ENCODE data around the gene B4GALT5. TPM values are rescaled to one million over a fixed set of nuclear protein-coding genes. Genes with fewer than 3 reads are reported as not detected.
A peak's percentile ranks its signal among the peaks of the same experiment; 100 is the strongest.
"Not testable (repeated sequence)": the region's sequence is repeated elsewhere in the genome, so short reads cannot be mapped to it uniquely, and the experiment has no call there.

Gene B4GALT5
- total and polyA plus RNA-seq, 7 experiments from 2014 or later, result 0.14 to 23.1 (median 3.6) TPM

DNA sequence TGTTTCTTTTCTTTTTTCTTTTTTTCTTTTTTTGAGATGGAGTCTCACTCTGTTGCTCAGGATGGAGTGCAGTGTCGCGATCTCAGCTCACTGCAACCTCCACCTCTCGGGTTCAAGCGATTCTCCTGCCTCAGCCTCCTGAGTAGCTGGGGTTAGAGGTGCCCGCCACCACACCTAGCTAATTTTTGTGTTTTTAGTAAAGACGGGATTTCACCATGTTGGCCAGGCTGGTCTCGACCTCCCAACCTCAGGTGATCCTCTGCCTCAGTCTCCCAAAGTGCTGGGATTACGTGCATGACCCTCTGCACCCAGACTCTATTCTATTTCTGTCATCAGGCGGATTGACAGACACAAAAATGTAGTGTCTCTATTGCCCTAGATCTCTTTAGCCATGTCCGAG lies 88.7 kb downstream of the B4GALT5 start:
- H3K27ac Mint-ChIP-seq; DNase-seq; H3K36me3 ChIP-seq (ENCODE audit: control insufficient read depth in 2 of 3, insufficient read depth in 3 of 3, low read length in 3 of 3); H3K9me3 ChIP-seq (ENCODE audit: control insufficient read depth in 2 of 3, low read length in 3 of 3); H3K4me3 Mint-ChIP-seq; POLR2A ChIA-PET; H3K4me3 ChIP-seq (ENCODE audit: low read length); H3K27ac ChIP-seq (ENCODE audit: low read depth, low read length); H3K27me3 ChIP-seq (ENCODE audit: control insufficient read depth in 2 of 2, insufficient read depth in 2 of 2, low read length in 2 of 2); ATAC-seq; H3K4me1 ChIP-seq (ENCODE audit: control insufficient read depth in 2 of 2, insufficient read depth in 2 of 2, low read length in 2 of 2): not testable (repeated sequence)
- Mint-ChIP-seq H3K36me3 (peaks cover 0 to 11% (median 6%) of the 10 kb centered on the region in 5 donors), H3K9me3 (peaks cover 2 to 19% (median 6%) of the 10 kb centered on the region in 11 donors), H3K27me3 (peaks cover 4 to 17% (median 6%) of the 10 kb centered on the region in 5 donors), H3K4me1 (peaks cover 0 to 19% (median 0%) of the 10 kb centered on the region in 7 donors)
- intact Hi-C loops (cut with micrococcal nuclease), result loop anchor here in 1 of 2 donors (5.0 kb wide), 1 partner anchor 42 kb away; no protein-coding TSS in a partner anchor
- CTCF ChIA-PET, result interaction anchor here (0.6 kb wide), 1 partner anchor 1056 kb away, joined by 3 read pairs; no protein-coding TSS in a partner anchor

DNA sequence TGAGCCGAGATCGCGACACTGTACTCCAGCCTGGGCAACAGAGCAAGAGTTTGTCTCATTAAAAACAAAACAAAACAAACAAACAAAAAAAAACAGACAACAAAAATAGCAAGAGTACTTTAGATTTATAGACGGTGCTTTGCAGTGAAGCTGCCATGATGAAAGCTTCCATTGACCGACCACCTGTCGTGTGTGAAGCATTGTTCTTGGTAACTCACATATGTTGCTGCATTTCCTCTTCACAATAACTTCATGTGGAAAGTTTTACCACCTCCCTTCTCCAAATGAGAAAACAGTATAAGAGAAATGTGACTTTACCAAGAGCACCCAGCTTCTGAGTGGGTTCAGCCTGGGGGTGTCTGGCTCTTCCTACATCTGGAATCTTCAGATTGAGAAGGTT lies 89.4 kb downstream of the B4GALT5 start:
- H3K36me3 ChIP-seq (ENCODE audit: control insufficient read depth in 2 of 3, insufficient read depth in 3 of 3, low read length in 3 of 3), result no peaks in the 10 kb centered on the region
- no peaks in the 10 kb centered on the region for H3K9me3 ChIP-seq (ENCODE audit: control insufficient read depth in 2 of 3, low read length in 3 of 3)
- intact Hi-C loops (cut with micrococcal nuclease), result loop anchor here in 1 of 2 donors (5.0 kb wide), 1 partner anchor 43 kb away; no protein-coding TSS in a partner anchor
- no peak overlapping the region for H3K27ac ChIP-seq (ENCODE audit: low read depth, low read length)
- ChIA-PET POLR2A (no interaction called here), CTCF (interaction anchor here (0.6 kb wide), 1 partner anchor 1057 kb away, joined by 3 read pairs; no protein-coding TSS in a partner anchor)
- Mint-ChIP-seq H3K9me3 (peaks cover 0 to 19% (median 6%) of the 10 kb centered on the region in 11 donors), H3K27ac (no peak overlapping the region), H3K4me1 (peaks cover 0 to 19% (median 0%) of the 10 kb centered on the region in 7 donors), H3K27me3 (peaks cover 4 to 17% (median 6%) of the 10 kb centered on the region in 5 donors), H3K4me3 (no peak overlapping the region), H3K36me3 (peaks cover 0 to 11% (median 6%) of the 10 kb centered on the region in 5 donors)
- ATAC-seq, result no peak
- no peaks in the 10 kb centered on the region for H3K27me3 ChIP-seq (ENCODE audit: control insufficient read depth in 2 of 2, insufficient read depth in 2 of 2, low read length in 2 of 2)
- H3K4me1 ChIP-seq (ENCODE audit: control insufficient read depth in 2 of 2, insufficient read depth in 2 of 2, low read length in 2 of 2), result peaks cover 0 to 8% of the 10 kb centered on the region in 2 donors
- DNase-seq, result no peak
- no peak overlapping the region for H3K4me3 ChIP-seq (ENCODE audit: low read length)

DNA sequence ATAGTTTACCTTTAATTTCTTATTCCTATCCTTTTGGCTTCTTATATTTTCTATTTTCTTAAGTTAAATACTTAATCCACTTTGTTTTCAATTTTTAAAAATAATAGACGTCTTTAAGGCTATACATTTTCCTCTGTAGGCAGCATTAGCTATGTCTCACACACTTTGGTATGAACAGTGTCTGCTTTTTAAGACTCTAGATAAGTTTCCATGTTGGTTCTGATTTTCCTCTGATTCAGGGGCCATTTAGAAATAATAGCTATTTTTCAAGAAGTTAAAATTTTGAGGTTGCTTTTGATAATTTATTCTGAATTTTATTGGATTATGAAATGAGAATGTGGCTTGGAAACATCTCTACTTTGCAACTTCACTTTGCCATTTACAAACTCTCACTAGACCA lies 91.4 kb downstream of the B4GALT5 start:
- ChIA-PET CTCF (no interaction called here), POLR2A (no interaction called here)
- Mint-ChIP-seq H3K4me3 (no peak overlapping the region), H3K27ac (no peak overlapping the region), H3K36me3 (peaks cover 0 to 11% (median 6%) of the 10 kb centered on the region in 5 donors), H3K9me3 (peaks cover 0 to 15% (median 6%) of the 10 kb centered on the region in 11 donors), H3K27me3 (peaks cover 4 to 17% (median 6%) of the 10 kb centered on the region in 5 donors), H3K4me1 (peaks cover 0 to 16% (median 0%) of the 10 kb centered on the region in 7 donors)
- no peak overlapping the region for H3K4me3 ChIP-seq (ENCODE audit: low read length)
- no peaks in the 10 kb centered on the region for H3K27me3 ChIP-seq (ENCODE audit: control insufficient read depth in 2 of 2, insufficient read depth in 2 of 2, low read length in 2 of 2)
- H3K4me1 ChIP-seq (ENCODE audit: control insufficient read depth in 2 of 2, insufficient read depth in 2 of 2, low read length in 2 of 2), result peaks cover 0 to 8% of the 10 kb centered on the region in 2 donors
- DNase-seq, result no peak
- H3K27ac ChIP-seq (ENCODE audit: low read depth, low read length), result no peak overlapping the region
- intact Hi-C loops (cut with micrococcal nuclease), result loop anchor here in 1 of 2 donors (5.0 kb wide), 1 partner anchor 45 kb away; no protein-coding TSS in a partner anchor
- no peak for ATAC-seq
- H3K36me3 ChIP-seq (ENCODE audit: control insufficient read depth in 2 of 3, insufficient read depth in 3 of 3, low read length in 3 of 3), result no peaks in the 10 kb centered on the region
- no peaks in the 10 kb centered on the region for H3K9me3 ChIP-seq (ENCODE audit: control insufficient read depth in 2 of 3, low read length in 3 of 3)

DNA sequence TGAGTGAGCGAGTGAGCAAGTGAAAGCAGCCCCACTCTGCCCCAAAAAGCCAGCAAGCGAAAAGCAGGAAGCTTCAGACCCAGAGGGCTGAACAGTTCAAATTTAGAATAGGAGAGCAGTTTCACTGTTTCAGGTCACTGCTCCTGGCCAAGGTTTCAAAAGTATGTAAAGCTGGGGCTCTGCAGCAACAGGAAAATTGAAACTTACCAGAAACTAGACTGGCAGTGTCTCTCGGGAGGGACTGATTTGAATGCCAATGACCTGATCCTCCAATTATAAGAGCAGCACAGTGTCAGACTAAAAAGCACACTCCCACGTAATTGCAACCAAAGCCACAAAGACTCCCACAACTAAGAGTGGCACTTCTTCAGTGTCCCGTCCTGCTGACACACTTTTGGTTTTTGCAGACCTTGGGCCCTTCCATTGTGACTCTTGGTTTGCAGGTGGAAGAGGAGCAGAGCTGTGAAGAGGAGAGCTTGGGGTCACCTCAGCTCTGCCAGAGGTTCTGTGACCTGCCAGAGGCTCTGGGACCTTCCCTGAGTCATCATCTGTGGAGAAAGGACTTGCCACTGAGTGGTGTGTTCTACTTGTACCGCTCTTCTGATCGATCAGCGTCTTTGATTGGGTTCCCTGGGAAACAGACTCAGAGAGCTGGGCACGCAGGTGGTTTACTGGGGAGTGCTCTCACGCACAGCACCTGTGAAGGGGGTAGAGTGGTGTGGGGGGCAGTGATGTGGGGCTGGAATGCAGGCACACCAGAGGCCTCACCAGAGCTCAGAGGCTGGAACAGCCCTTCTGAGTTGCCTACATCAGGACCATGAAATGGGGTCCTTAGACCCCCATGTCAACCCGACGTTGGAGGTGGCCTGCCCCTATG lies 93.1 kb downstream of the B4GALT5 start:
- ChIA-PET CTCF (no interaction called here), POLR2A (no interaction called here)
- Mint-ChIP-seq H3K9me3 (peaks cover 0 to 15% (median 6%) of the 10 kb centered on the region in 11 donors), H3K27ac (no peak overlapping the region), H3K36me3 (peaks cover 0 to 11% (median 6%) of the 10 kb centered on the region in 5 donors), H3K4me1 (peaks cover 0 to 6% (median 0%) of the 10 kb centered on the region in 7 donors), H3K4me3 (no peak overlapping the region), H3K27me3 (peaks cover 4 to 15% (median 6%) of the 10 kb centered on the region in 5 donors)
- Histone ChIP-seq H3K27me3 (ENCODE audit: control insufficient read depth in 2 of 2, insufficient read depth in 2 of 2, low read length in 2 of 2) (no peaks in the 10 kb centered on the region), H3K9me3 (ENCODE audit: control insufficient read depth in 2 of 3, low read length in 3 of 3) (no peaks in the 10 kb centered on the region), H3K4me1 (ENCODE audit: control insufficient read depth in 2 of 2, insufficient read depth in 2 of 2, low read length in 2 of 2) (peaks cover 0 to 8% of the 10 kb centered on the region in 2 donors), H3K27ac (ENCODE audit: low read depth, low read length) (no peak overlapping the region), H3K4me3 (ENCODE audit: low read length) (no peak overlapping the region), H3K36me3 (ENCODE audit: control insufficient read depth in 2 of 3, insufficient read depth in 3 of 3, low read length in 3 of 3) (no peaks in the 10 kb centered on the region)
- DNase-seq, result peak in 1 of 9 donors; percentile 33
- intact Hi-C loops (cut with micrococcal nuclease), result loop anchor here in 1 of 2 donors (5.0 kb wide), 1 partner anchor 47 kb away; no protein-coding TSS in a partner anchor
- ATAC-seq, result peak; percentile 37

DNA sequence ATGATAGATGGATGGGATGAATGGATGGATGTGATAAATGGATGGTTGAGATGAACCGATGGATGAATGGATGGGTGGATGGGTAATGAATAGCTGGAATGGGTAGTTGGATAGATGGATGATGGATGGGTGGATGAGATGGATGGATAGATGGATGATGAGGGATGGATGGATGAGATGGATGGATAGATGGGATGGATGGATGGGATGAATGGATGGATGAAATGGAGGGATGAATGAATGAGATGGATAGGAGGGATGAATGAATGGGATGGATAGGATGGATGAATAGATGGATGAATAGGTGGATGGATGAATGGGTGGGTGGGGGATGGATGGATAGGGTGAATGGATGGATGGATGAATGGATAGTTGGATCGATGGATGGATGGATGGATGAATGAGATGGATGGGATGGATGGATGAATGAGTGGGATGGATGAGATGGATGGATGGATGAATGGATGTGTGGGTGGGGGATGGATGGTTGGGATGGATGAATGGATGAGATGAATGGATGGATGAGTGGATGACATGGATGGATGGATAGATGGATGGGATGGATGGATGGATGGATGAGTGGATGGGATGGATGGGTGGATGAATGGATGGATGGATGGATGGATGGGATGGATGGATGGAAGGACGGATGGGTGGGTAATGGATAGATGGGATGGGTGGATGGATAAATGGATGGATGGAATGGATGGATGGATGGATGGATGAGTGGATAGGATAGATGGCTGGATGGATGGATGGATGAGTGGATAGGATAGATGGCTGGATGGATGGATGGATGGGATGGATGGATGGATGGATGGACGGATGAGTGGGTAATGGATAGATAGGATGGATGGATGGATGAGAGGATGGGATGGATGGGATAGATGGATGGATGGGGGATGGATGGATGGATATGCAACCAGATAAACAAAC lies 94.3 kb downstream of the B4GALT5 start:
- Mint-ChIP-seq H3K4me3 (no peak overlapping the region), H3K36me3 (peaks cover 0 to 11% (median 6%) of the 10 kb centered on the region in 5 donors), H3K4me1 (peaks cover 0 to 6% (median 0%) of the 10 kb centered on the region in 7 donors), H3K27me3 (peaks cover 4 to 9% (median 6%) of the 10 kb centered on the region in 5 donors), H3K9me3 (peaks cover 0 to 15% (median 6%) of the 10 kb centered on the region in 11 donors), H3K27ac (no peak overlapping the region)
- no peak for ATAC-seq
- H3K27me3 ChIP-seq (ENCODE audit: control insufficient read depth in 2 of 2, insufficient read depth in 2 of 2, low read length in 2 of 2), result no peaks in the 10 kb centered on the region
- no peak overlapping the region for H3K27ac ChIP-seq (ENCODE audit: low read depth, low read length)
- DNase-seq, result no peak
- no peaks in the 10 kb centered on the region for H3K9me3 ChIP-seq (ENCODE audit: control insufficient read depth in 2 of 3, low read length in 3 of 3)
- intact Hi-C loops (cut with micrococcal nuclease), result loop anchor here in 1 of 2 donors (5.0 kb wide), 1 partner anchor 48 kb away; no protein-coding TSS in a partner anchor
- ChIA-PET CTCF (no interaction called here), POLR2A (no interaction called here)
- peaks cover 0 to 8% of the 10 kb centered on the region in 2 donors for H3K4me1 ChIP-seq (ENCODE audit: control insufficient read depth in 2 of 2, insufficient read depth in 2 of 2, low read length in 2 of 2)
- no peaks in the 10 kb centered on the region for H3K36me3 ChIP-seq (ENCODE audit: control insufficient read depth in 2 of 3, insufficient read depth in 3 of 3, low read length in 3 of 3)
- H3K4me3 ChIP-seq (ENCODE audit: low read length), result no peak overlapping the region

DNA sequence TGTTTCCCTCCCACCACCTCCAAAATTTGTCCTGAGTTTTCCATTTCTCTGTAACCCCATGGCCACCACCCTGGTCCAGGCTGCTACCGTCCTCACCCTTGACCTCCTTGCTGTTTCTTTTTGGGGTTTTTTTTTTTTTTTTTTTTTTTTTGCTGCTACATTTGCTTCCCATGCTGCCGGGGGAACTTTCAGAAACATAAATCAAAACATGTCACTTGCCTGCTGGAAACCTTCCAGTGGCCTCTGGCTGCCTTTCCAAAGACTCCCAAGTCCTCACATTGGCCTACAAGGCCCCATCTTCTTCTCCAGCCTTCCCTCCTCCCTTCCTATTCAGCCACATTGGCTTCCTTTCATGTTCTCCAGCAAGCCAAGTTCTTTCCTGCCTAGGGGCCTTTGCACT lies 95.4 kb downstream of the B4GALT5 start:
- H3K9me3 ChIP-seq (ENCODE audit: control insufficient read depth in 2 of 3, low read length in 3 of 3), result no peaks in the 10 kb centered on the region
- no peaks in the 10 kb centered on the region for H3K27me3 ChIP-seq (ENCODE audit: control insufficient read depth in 2 of 2, insufficient read depth in 2 of 2, low read length in 2 of 2)
- DNase-seq (no peak), ATAC-seq (no peak)
- POLR2A ChIA-PET, result no interaction called here
- no peak overlapping the region for H3K4me3 Mint-ChIP-seq
- peaks cover 0 to 15% (median 6%) of the 10 kb centered on the region in 11 donors for H3K9me3 Mint-ChIP-seq
- no peak overlapping the region for H3K27ac Mint-ChIP-seq
- H3K27ac ChIP-seq (ENCODE audit: low read depth, low read length), result no peak overlapping the region
- CTCF ChIA-PET, result no interaction called here
- no peak overlapping the region for H3K4me3 ChIP-seq (ENCODE audit: low read length)
- H3K4me1 ChIP-seq (ENCODE audit: control insufficient read depth in 2 of 2, insufficient read depth in 2 of 2, low read length in 2 of 2), result peaks cover 0 to 8% of the 10 kb centered on the region in 2 donors
- no peaks in the 10 kb centered on the region for H3K36me3 ChIP-seq (ENCODE audit: control insufficient read depth in 2 of 3, insufficient read depth in 3 of 3, low read length in 3 of 3)
- intact Hi-C loops (cut with micrococcal nuclease), result no loop called here
- H3K27me3 Mint-ChIP-seq, result peaks cover 4 to 9% (median 6%) of the 10 kb centered on the region in 5 donors
- peaks cover 0 to 6% (median 0%) of the 10 kb centered on the region in 7 donors for H3K4me1 Mint-ChIP-seq
- H3K36me3 Mint-ChIP-seq, result peaks cover 0 to 11% (median 6%) of the 10 kb centered on the region in 5 donors
